OCI-LY3 (cell line): ENCODE data around the gene TMEM125.

ENCODE experiments used
- H2AFZ ChIP-seq: fragments of 200-600, 300-600 bp; shearing (Covaris generic); 2 replicates; pipeline ENCODE4 v1.6.0; 2014; ENCODE audit warnings: antibody characterized with exemption, low read depth, low read length
- H3K27ac ChIP-seq: fragments of 200-600, 300-600 bp; sonication (generic); 2 replicates; pipeline ENCODE4 v1.5.1; 2014; ENCODE audit warnings: mild to moderate bottlenecking, low read length, moderate library complexity, mixed read lengths
- H3K27me3 ChIP-seq: fragments of 200-600, 300-600 bp; sonication (generic); 2 replicates; pipeline ENCODE4 v1.6.1; 2014; ENCODE audit warnings: low read depth, low read length, mixed read lengths
- H3K36me3 ChIP-seq: fragments of 200-600, 300-600 bp; sonication (generic); replicated peaks from 2 replicates; pipeline ENCODE3; 2014; ENCODE audit warnings: low read depth, low read length, mixed read lengths
- H3K4me1 ChIP-seq: fragments of 300-600, 200-600 bp; sonication (generic); 2 replicates; pipeline ENCODE4 v1.6.1; 2014; ENCODE audit warnings: low read length, mixed read lengths
- H3K4me2 ChIP-seq: fragments of 200-600, 300-600 bp; sonication (generic); 2 replicates; pipeline ENCODE4 v1.6.1; 2014; ENCODE audit warnings: low read length, mixed read lengths
- H3K4me3 ChIP-seq: fragments of 300-600, 200-600 bp; sonication (generic); 2 replicates; pipeline ENCODE4 v1.5.1; 2014; ENCODE audit warnings: antibody characterized with exemption, mild to moderate bottlenecking, low read length, moderate library complexity
- H3K79me2 ChIP-seq: fragments of 300-600, 200-600 bp; shearing (Covaris generic); 2 replicates; pipeline ENCODE4 v1.6.1; 2014; ENCODE audit warnings: mild to moderate bottlenecking, low read length, mixed read lengths
- H3K9ac ChIP-seq: fragments of 300-600, 200-600 bp; shearing (Covaris generic); 2 replicates; pipeline ENCODE4 v1.6.0; 2014; ENCODE audit warnings: mild to moderate bottlenecking, low read length, moderate library complexity
- H3K9me3 ChIP-seq: fragments of 200-600, 300-600 bp; shearing (Covaris generic); 2 replicates; pipeline ENCODE4 v1.6.1; 2014; ENCODE audit warnings: low read length, mixed read lengths; ENCODE audit not compliant: insufficient read depth
- H4K20me1 ChIP-seq: fragments of 200-600, 300-600 bp; sonication (generic); 2 replicates; pipeline ENCODE4 v1.6.1; 2016; ENCODE audit warnings: low read length, mixed read lengths; ENCODE audit not compliant: insufficient read depth
- EZH2phosphoT487 ChIP-seq: fragments of 200-600 bp; shearing (Covaris generic); IDR thresholded peaks from 2 replicates; pipeline ENCODE4 v1.6.1; 2018; ENCODE audit warnings: antibody characterized with exemption, mixed run types, low read depth
- TF ChIP-seq, protein P1 (sequence below): fragments of 200-600, 300-600 bp; sonication (generic); IDR thresholded peaks from 2 replicates; pipeline ENCODE4 v1.5.1; 2014; ENCODE audit warnings: antibody characterized with exemption, low read length, low read depth

The TMEM125 gene

DNA sequence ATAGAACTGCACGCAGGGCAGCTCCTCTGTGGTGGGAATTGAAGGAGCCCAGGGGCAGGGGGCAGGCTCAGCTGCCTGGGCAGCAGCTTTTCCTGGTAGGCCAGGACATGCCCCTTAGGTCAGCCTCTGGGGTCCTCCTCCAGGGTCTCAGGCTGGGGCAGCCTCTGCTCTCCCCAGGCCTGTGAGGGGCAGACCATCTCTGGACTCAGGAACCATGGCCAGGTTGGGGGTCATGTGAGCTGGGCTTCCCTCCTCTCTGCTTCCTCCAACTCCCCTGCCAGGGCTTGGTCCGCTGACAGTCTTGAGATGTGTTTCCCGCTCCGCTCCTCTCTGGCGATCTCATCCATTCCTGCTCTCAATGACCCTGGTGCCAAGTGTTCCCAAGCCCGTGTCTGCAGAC, 9.9 kb downstream of the TMEM125 start:
- H3K4me3 ChIP-seq: no peak overlapping the region
- no peak overlapping the region for H3K4me2 ChIP-seq
- no peaks in the 10 kb centered on the region for H3K27me3 ChIP-seq
- H4K20me1 ChIP-seq: no peaks in the 10 kb centered on the region
- no peaks in the 10 kb centered on the region for H3K9me3 ChIP-seq
- no peak for TF ChIP-seq EZH2phosphoT487
- TF ChIP-seq, protein P1, sequence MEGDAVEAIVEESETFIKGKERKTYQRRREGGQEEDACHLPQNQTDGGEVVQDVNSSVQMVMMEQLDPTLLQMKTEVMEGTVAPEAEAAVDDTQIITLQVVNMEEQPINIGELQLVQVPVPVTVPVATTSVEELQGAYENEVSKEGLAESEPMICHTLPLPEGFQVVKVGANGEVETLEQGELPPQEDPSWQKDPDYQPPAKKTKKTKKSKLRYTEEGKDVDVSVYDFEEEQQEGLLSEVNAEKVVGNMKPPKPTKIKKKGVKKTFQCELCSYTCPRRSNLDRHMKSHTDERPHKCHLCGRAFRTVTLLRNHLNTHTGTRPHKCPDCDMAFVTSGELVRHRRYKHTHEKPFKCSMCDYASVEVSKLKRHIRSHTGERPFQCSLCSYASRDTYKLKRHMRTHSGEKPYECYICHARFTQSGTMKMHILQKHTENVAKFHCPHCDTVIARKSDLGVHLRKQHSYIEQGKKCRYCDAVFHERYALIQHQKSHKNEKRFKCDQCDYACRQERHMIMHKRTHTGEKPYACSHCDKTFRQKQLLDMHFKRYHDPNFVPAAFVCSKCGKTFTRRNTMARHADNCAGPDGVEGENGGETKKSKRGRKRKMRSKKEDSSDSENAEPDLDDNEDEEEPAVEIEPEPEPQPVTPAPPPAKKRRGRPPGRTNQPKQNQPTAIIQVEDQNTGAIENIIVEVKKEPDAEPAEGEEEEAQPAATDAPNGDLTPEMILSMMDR: no peak
- H3K9ac ChIP-seq: no peak overlapping the region
- no peaks in the 10 kb centered on the region for H3K79me2 ChIP-seq
- H3K4me1 ChIP-seq: no peaks in the 10 kb centered on the region
- H2AFZ ChIP-seq: no peak overlapping the region
- no peak overlapping the region for H3K27ac ChIP-seq
- H3K36me3 ChIP-seq: no peaks in the 10 kb centered on the region

DNA sequence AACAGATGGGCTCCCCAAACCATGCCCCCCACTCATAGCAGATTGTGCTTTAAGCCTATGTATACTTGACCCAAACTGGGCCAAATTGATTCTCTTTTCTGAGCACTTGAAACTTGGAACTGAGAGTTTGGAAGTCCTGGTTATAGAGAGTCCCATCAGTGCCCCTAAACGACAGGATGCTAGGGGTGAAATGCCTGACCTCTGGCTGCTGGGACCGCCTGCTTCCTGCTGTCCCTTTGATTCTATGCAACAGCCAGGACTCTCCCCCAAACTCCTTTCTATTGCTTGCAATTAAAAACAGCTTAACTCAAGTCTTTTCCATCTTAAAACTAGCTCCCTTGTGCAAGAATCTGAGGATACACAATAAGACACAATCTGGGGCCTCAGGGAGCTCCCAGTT, 10.9 kb downstream of the TMEM125 start:
- H3K9me3 ChIP-seq: no peaks in the 10 kb centered on the region
- H3K4me2 ChIP-seq: no peak overlapping the region
- H3K4me3 ChIP-seq: no peak overlapping the region
- H3K9ac ChIP-seq: no peak overlapping the region
- H3K27ac ChIP-seq: no peak overlapping the region
- no peaks in the 10 kb centered on the region for H3K4me1 ChIP-seq
- H3K27me3 ChIP-seq: no peaks in the 10 kb centered on the region
- H3K36me3 ChIP-seq: no peaks in the 10 kb centered on the region
- TF ChIP-seq, protein P1: no peak
- no peak for TF ChIP-seq EZH2phosphoT487
- no peak overlapping the region for H2AFZ ChIP-seq
- no peaks in the 10 kb centered on the region for H4K20me1 ChIP-seq
- no peaks in the 10 kb centered on the region for H3K79me2 ChIP-seq

DNA sequence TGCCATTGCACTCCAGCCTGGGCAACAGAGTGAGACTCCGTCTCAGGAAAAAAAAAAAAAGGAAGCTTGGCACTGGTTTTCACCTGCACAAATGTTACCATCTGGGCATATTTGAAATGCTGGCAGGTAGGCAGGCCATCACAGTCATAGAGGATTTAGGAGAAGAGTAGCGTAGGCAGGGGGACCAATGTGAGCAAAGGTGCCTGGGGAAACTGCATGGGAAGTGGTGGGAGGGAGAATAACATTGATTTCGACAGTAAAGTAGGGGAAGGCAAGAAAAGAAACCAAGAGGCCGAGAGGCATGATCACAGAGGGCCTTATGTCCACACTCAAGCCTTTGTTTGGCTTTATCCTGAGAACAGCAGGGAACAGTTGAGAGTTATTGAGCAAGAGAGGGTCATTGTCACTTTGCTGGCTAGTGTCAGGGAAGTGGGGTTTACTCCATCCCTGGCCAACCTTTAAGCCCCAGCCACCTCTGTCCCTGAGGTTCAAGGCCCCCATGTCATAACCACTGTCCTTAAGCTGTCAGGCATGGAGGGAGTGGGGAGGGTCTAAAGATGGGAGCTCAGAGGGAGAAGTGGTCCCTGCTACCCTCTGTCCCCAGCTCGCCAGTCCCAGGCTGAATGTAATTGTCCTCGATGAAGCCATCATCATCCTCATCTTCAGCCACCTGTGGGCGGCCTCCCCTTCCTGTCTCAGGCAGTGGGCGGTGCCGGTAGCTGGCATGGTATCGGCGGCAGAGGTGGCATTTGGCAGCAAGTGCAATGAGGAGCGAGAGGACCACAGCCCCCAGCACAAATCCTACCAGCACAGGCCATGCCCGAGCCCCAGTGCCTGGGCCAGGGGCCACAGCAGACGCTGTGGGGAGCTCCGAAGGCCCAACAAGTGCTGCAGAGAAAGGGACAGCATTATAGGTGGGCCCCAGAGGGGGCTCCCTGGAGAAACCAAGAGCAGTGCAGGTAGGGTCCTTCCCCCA, 12.7 kb downstream of the TMEM125 start:
- Histone ChIP-seq H3K9me3 (no peaks in the 10 kb centered on the region), H4K20me1 (no peaks in the 10 kb centered on the region), H3K36me3 (no peaks in the 10 kb centered on the region), H3K27me3 (0 out of 2 replicates have a peak, but pooled peaks cover 3% of the 10 kb centered on the region), H2AFZ (no peak overlapping the region), H3K4me2 (no peak overlapping the region), H3K9ac (no peak overlapping the region), H3K79me2 (no peaks in the 10 kb centered on the region), H3K27ac (no peak overlapping the region), H3K4me3 (no peak overlapping the region), H3K4me1 (no peaks in the 10 kb centered on the region)
- no peak for TF ChIP-seq EZH2phosphoT487
- TF ChIP-seq, protein P1: no peak

DNA sequence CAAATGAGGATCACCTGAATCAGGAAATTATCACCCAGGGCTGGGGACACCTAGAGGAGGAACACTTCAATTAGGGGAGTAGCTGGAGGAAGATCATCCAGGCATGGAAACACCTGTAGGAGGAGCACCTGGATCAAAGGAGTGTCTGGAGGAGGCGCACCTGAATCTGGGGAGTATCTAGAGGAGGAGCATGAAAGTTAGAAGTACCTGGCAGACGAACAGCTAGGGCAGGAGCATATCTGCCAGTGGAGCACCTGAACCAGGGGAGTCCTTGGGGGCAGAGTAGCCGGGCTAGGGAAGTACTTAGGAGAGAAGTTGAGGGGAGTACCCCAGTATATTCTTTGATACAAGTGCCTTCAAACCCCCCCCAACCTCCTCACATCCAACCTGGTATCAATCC, 14.3 kb downstream of the TMEM125 start:
- no peaks in the 10 kb centered on the region for H3K4me1 ChIP-seq
- H2AFZ ChIP-seq: no peak overlapping the region
- H3K27me3 ChIP-seq: peaks cover 13% of the 10 kb centered on the region
- H4K20me1 ChIP-seq: no peaks in the 10 kb centered on the region
- no peak overlapping the region for H3K9ac ChIP-seq
- H3K4me2 ChIP-seq: no peak overlapping the region
- no peaks in the 10 kb centered on the region for H3K9me3 ChIP-seq
- H3K27ac ChIP-seq: no peak overlapping the region
- H3K4me3 ChIP-seq: no peak overlapping the region
- no peaks in the 10 kb centered on the region for H3K36me3 ChIP-seq
- no peak for TF ChIP-seq EZH2phosphoT487
- TF ChIP-seq, protein P1: no peak
- no peaks in the 10 kb centered on the region for H3K79me2 ChIP-seq
